Endothelial cell of umbilical vein (primary cell): ENCODE measurements around the gene CASP3. TPM values are rescaled to one million over a fixed set of nuclear protein-coding genes. Genes with fewer than 3 reads are reported as not detected.

ENCODE experiments used
- BruUV-seq: library from RNA; stranded (reverse); fragments of 400-500 nt; replicated peaks from 2 replicates; lab custom pipeline; 2021; lab: Mats Ljungman, UMichigan
- CTCF ChIA-PET: fragments of 300-600, 350-600 bp; sonication (Branson Sonifier 250); formaldehyde crosslinking; loops from one replicate; lab custom pipeline; 2021; ENCODE audit warnings: antibody characterized with exemption, inconsistent platforms; lab: Charles Lee
- POLR2A ChIA-PET: fragments of 300-600, 350-600 bp; sonication (Branson Sonifier 250); formaldehyde crosslinking; loops from one replicate; lab custom pipeline; 2021; ENCODE audit warnings: antibody characterized with exemption, inconsistent platforms; lab: Charles Lee
- DNase-seq: peaks from one replicate; pipeline ENCODE4 v3.0.0-alpha.2; 2011; ENCODE audit warnings: low read depth, low spot score
- FAIRE-seq: peaks from 2 replicates; lab custom pipeline; 2011; peaks lifted over from hg19 to GRCh38; lab: Jason Lieb, UNC
- H2AFZ ChIP-seq: 2 replicates; pipeline ENCODE4 v1.6.0; 2012; ENCODE audit warnings: low read depth, low read length, control low read depth, inconsistent platforms
- H3K27ac ChIP-seq: 2 replicates; pipeline ENCODE4 v1.5.1; 2011; ENCODE audit warnings: low read depth, mild to moderate bottlenecking, control low read depth, low read length, moderate library complexity; ENCODE audit not compliant: insufficient read depth
- H3K27me3 ChIP-seq, 2 experiments: 2 replicates each; pipeline versions ENCODE4 v1.6.0 to v1.6.1; 2011; ENCODE audit warnings: low read length in 2 of 2, mixed read lengths in 1 of 2; ENCODE audit not compliant: control insufficient read depth in 2 of 2, insufficient read depth in 2 of 2
- H3K36me3 ChIP-seq, 2 experiments: 2 replicates in 1 of 2; 3 replicates in 1 of 2; pipeline ENCODE4 v1.5.1; 2011; ENCODE audit warnings: low read length in 2 of 2, mild to moderate bottlenecking in 1 of 2, moderate library complexity in 1 of 2; ENCODE audit not compliant: control insufficient read depth in 2 of 2, insufficient read depth in 2 of 2; ENCODE audit errors: extremely low read depth in 1 of 2
- H3K4me1 ChIP-seq: 3 replicates; pipeline ENCODE4 v1.5.1; 2011; ENCODE audit warnings: mild to moderate bottlenecking, low read length; ENCODE audit not compliant: control insufficient read depth, insufficient read depth; ENCODE audit errors: extremely low read depth
- H3K4me2 ChIP-seq: 2 replicates; pipeline ENCODE4 v1.6.1; 2011; ENCODE audit warnings: low read length, control low read depth, mixed read lengths; ENCODE audit not compliant: insufficient read depth
- H3K4me3 ChIP-seq, 3 experiments: fragments of 200-600 bp in 1 of 3; sonication (generic), shearing (Covaris generic) in 1 of 3; replicated peaks in 1 of 3; 2 replicates each; pipeline ENCODE4 v1.5.1; 2011 to 2016; ENCODE audit warnings: control low read depth in 3 of 3, low read length in 3 of 3, mild to moderate bottlenecking in 2 of 3, inconsistent platforms in 1 of 3, low read depth in 1 of 3, moderate library complexity in 1 of 3; ENCODE audit not compliant: insufficient read depth in 1 of 3
- H3K79me2 ChIP-seq: 2 replicates; pipeline ENCODE4 v1.6.0; 2012; ENCODE audit warnings: low read length, inconsistent platforms; ENCODE audit not compliant: control insufficient read depth, insufficient read depth
- H3K9ac ChIP-seq: replicated peaks from 2 replicates; pipeline ENCODE3; 2011; ENCODE audit warnings: low read length, control low read depth; ENCODE audit not compliant: insufficient read depth; ENCODE audit errors: extremely low read depth
- H3K9me1 ChIP-seq: replicated peaks from 3 replicates; pipeline ENCODE4 v1.6.0; 2011; ENCODE audit warnings: mild to moderate bottlenecking, low read length; ENCODE audit not compliant: control insufficient read depth, insufficient read depth; ENCODE audit errors: extremely low read depth
- H3K9me3 ChIP-seq: replicated peaks from 2 replicates; pipeline ENCODE4 v1.5.1; 2012; ENCODE audit warnings: low read length, inconsistent platforms; ENCODE audit not compliant: control insufficient read depth, insufficient read depth
- H4K20me1 ChIP-seq: replicated peaks from 2 replicates; pipeline ENCODE3; 2011; ENCODE audit warnings: mild to moderate bottlenecking, low read length; ENCODE audit not compliant: control insufficient read depth, insufficient read depth; ENCODE audit errors: extremely low read depth
- EZH2 ChIP-seq: IDR thresholded peaks from 2 replicates; pipeline ENCODE4 v1.6.1; 2012; ENCODE audit warnings: borderline replicate concordance, low read depth, mild to moderate bottlenecking, moderate library complexity, low read length, inconsistent platforms; ENCODE audit not compliant: severe bottlenecking
- FOS ChIP-seq: IDR thresholded peaks from 2 replicates; pipeline ENCODE4 v1.6.1; 2011; ENCODE audit warnings: mild to moderate bottlenecking, low read length, moderate library complexity, borderline replicate concordance; ENCODE audit not compliant: insufficient read depth
- GATA2 ChIP-seq: IDR thresholded peaks from 2 replicates; pipeline ENCODE4 v1.7.0; 2011; ENCODE audit warnings: low read depth, mild to moderate bottlenecking, moderate library complexity, mixed read lengths, low read length; ENCODE audit not compliant: insufficient read length, insufficient read depth
- JUN ChIP-seq: IDR thresholded peaks from 2 replicates; pipeline ENCODE4 v1.6.1; 2011; ENCODE audit warnings: borderline replicate concordance, low read depth; ENCODE audit not compliant: insufficient read length, insufficient read depth
- MYC ChIP-seq: IDR thresholded peaks from one replicate; pipeline ENCODE4 v1.6.1; 2011; ENCODE audit warnings: mild to moderate bottlenecking, low read depth, low read length
- POLR2A ChIP-seq: IDR thresholded peaks from 2 replicates; pipeline ENCODE4 v1.6.1; 2012; ENCODE audit warnings: low read depth, mild to moderate bottlenecking, control low read depth, low read length
- POLR2AphosphoS5 ChIP-seq: IDR thresholded peaks from 2 replicates; pipeline ENCODE4 v1.6.1; 2012; ENCODE audit warnings: low read depth, mild to moderate bottlenecking, control low read depth, low read length, moderate library complexity; ENCODE audit not compliant: insufficient read depth
- dilution Hi-C: fragments of 300-500 bp; cut with MboI; formaldehyde crosslinking; loops from one replicate; pipeline ENCODE4 v1.15.0; 2019; ENCODE audit warnings: low sequenced_read_pairs; ENCODE audit not compliant: extremely low pct_ligation_motif_present
- intact Hi-C: fragments of 100-400 bp; cut with micrococcal nuclease; formaldehyde crosslinking; loops from one replicate; pipeline ENCODE4 v1.10.0; 2022
- polyA plus RNA-seq, 4 experiments: library from polyadenylated mRNA; depleted of rRNA in 3 of 4; stranded (reverse) in 3 of 4; unstranded in 1 of 4; fragments of >200 nt; gene quantifications; 2 replicates each; pipeline versions ENCODE4 v1.2.1 to v1.2.3, GENCODE V29; 2011 to 2012; ENCODE audit warnings: missing spikeins in 1 of 4
- total RNA-seq: library from RNA; stranded (reverse); gene quantifications from 2 replicates; pipeline ENCODE4 v1.2.3, GENCODE V29; 2021
- TF ChIP-seq, protein P1 (sequence below), 2 donors: IDR thresholded peaks; 1 replicate in 1 of 2; 2 replicates in 1 of 2; pipeline ENCODE4 v1.5.1; 2011; ENCODE audit warnings: low read length in 2 of 2, mild to moderate bottlenecking in 2 of 2, moderate library complexity in 2 of 2, control low read depth in 1 of 2, inconsistent platforms in 1 of 2, low read depth in 1 of 2; ENCODE audit not compliant: insufficient read depth in 1 of 2; ENCODE audit errors: extremely low read depth in 1 of 2
- TF ChIP-seq, protein P2 (sequence below): IDR thresholded peaks from 2 replicates; pipeline ENCODE4 v1.6.1; 2011; ENCODE audit not compliant: insufficient read depth, insufficient read length

CASP3 gene
- total and polyA plus RNA-seq, 2 donors (not counting 3 experiments of a cell fraction or from before 2014, with no cell fraction given) = 26.0 to 54.5 TPM

DNA sequence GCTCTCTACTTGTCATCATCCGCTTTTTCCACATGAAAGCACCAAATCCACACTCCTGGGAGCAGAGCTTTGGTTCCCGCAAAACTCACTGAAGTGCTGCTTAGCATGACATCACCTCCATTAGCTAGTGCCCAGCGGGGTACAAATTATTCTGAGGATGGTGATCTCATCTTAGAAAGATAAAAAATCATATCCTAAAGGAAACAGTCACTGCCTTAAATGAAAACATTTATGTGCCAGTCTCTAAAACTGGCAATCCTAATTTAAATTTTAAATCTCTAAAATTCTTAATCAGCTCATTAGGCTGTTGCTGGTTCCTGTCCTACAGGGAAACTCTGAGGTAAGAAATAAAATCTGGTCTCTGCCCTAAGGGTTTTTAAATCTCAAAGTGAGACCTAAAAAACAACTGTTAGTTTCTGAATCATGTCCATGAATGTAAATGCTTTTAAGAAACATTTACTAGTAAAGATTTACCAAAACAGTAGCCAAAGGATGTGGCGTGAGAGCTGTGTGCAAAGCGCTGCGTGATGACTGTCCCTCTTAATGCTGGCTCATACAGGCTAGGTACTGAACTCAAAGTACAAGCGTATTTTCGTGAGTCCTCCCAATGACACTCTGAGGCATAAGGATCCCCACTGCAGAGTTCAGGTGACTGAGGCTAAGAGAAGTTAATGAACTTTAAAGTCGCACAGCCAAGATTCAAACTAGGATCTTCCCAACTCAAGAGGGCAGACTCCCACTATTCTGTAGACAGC, 4.5 kb downstream of the CASP3 start:
- TSS peak; percentile 18 for BruUV-seq
- POLR2A ChIA-PET = no interaction called here

DNA sequence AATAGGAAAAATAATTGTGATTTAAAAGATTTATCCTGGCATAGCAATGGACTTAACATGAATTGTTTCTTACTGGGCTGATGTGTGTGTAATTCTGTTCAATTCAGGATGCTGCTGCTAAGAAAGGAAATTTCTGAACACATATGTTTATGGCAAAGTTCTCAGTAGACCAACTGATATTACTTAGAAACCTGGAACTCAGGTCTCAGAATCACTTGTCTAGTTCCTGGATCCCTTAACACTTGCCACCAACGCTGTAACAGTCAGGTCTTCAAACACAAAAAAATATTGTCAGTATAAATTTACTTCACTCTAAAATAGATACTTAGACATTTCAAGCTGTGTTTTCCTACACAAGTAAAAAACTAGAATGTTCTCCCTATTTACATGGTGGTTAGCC, 5.5 kb downstream of the CASP3 start:
- peak overlapping the region; percentile 40 for H3K9ac ChIP-seq
- FAIRE-seq = no peak
- CTCF ChIA-PET = interaction anchor here (1.2 to 1.5 kb wide), 4 partner anchors 45 to 379 kb away, joined by 3 to 5 read pairs (median 4); partner anchors contain the start of gene CENPU

More for the DNA sequence above, 4.5 kb downstream of the CASP3 start:
- Histone ChIP-seq H3K4me3 (peak overlapping the region in 1 of 3 experiments; percentile 19), H4K20me1 (no peaks in the 10 kb centered on the region), H3K9me3 (no peaks in the 10 kb centered on the region), H3K79me2 (peaks cover 93% of the 10 kb centered on the region), H2AFZ (no peak overlapping the region), H3K27me3 (no peaks in the 10 kb centered on the region), H3K36me3 (peaks cover 2 to 4% of the 10 kb centered on the region in 2 experiments), H3K4me2 (peak overlapping the region; percentile 96), H3K9ac (peak overlapping the region; percentile 77), H3K4me1 (peaks cover 46% of the 10 kb centered on the region), H3K27ac (peak overlapping the region; percentile 93), H3K9me1 (no peaks in the 10 kb centered on the region)
- CTCF ChIA-PET = interaction anchor here (0.7 to 1.5 kb wide), 7 partner anchors 44 to 380 kb away, joined by 3 to 6 read pairs (median 3); partner anchors contain the start of gene CENPU
- TF ChIP-seq GATA2 (no peak), POLR2AphosphoS5 (no peak), JUN (peak; percentile 54)
- intact Hi-C loops = loop anchor here (1.0 to 10.0 kb wide), 2 partner anchors 69 to 500 kb away; partner anchors contain the start of gene SLC25A4
- dilution Hi-C loops = no loop called here
- DNase-seq (peak; percentile 57), FAIRE-seq (peak; percentile 79)

More for the DNA sequence above, 5.5 kb downstream of the CASP3 start:
- intact Hi-C loops = loop anchor here (1.0 to 10.0 kb wide), 2 partner anchors 68 to 501 kb away; partner anchors contain the start of gene SLC25A4
- Histone ChIP-seq H3K9me1 (no peaks in the 10 kb centered on the region), H3K79me2 (peaks cover 98% of the 10 kb centered on the region), H3K27ac (peak overlapping the region; percentile 93), H3K4me1 (peaks cover 46% of the 10 kb centered on the region), H3K36me3 (peaks cover 2 to 4% of the 10 kb centered on the region in 2 experiments), H2AFZ (no peak overlapping the region), H3K27me3 (no peaks in the 10 kb centered on the region), H3K4me2 (peak overlapping the region; percentile 96), H3K9me3 (no peaks in the 10 kb centered on the region), H4K20me1 (no peaks in the 10 kb centered on the region), H3K4me3 (no peak overlapping the region)
- no peak for TF ChIP-seq FOS
- TF ChIP-seq GATA2 = no peak
- TF ChIP-seq MYC = no peak
- no peak for TF ChIP-seq POLR2AphosphoS5
- TF ChIP-seq, protein P1, sequence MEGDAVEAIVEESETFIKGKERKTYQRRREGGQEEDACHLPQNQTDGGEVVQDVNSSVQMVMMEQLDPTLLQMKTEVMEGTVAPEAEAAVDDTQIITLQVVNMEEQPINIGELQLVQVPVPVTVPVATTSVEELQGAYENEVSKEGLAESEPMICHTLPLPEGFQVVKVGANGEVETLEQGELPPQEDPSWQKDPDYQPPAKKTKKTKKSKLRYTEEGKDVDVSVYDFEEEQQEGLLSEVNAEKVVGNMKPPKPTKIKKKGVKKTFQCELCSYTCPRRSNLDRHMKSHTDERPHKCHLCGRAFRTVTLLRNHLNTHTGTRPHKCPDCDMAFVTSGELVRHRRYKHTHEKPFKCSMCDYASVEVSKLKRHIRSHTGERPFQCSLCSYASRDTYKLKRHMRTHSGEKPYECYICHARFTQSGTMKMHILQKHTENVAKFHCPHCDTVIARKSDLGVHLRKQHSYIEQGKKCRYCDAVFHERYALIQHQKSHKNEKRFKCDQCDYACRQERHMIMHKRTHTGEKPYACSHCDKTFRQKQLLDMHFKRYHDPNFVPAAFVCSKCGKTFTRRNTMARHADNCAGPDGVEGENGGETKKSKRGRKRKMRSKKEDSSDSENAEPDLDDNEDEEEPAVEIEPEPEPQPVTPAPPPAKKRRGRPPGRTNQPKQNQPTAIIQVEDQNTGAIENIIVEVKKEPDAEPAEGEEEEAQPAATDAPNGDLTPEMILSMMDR (IDR thresholded peaks at IDR 0.05; ENCODE audit: extremely low read depth in 1 of 2, insufficient read depth in 1 of 2, low read depth in 1 of 2, low read length in 2 of 2) = no peak
- TF ChIP-seq JUN = no peak
- TF ChIP-seq POLR2A = no peak
- TF ChIP-seq, protein P2, sequence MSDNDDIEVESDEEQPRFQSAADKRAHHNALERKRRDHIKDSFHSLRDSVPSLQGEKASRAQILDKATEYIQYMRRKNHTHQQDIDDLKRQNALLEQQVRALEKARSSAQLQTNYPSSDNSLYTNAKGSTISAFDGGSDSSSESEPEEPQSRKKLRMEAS = no peak
- TF ChIP-seq EZH2 = no peak
- TSS peak; percentile 51 for BruUV-seq
- dilution Hi-C loops = no loop called here
- DNase-seq = no peak
- POLR2A ChIA-PET = no interaction called here
